Upper lobe of left lung (tissue), 4 donors: ENCODE measurements around the gene SATB2.

ENCODE experiments used
- CTCF ChIP-seq, 6 experiments: fragments of 450-650 bp in 4 of 6; fragments of 200-600 bp in 2 of 6; sonication (generic) in 2 of 6; IDR thresholded peaks; one replicate each; pipeline ENCODE4 v1.5.1; 2016 to 2019; ENCODE audit warnings: antibody characterized with exemption in 6 of 6
- EP300 ChIP-seq, 4 donors: sonication (generic); formaldehyde crosslinking; IDR thresholded peaks; one replicate each; pipeline ENCODE4 v1.5.1; 2017; ENCODE audit warnings: antibody characterized with exemption in 4 of 4, control low read depth in 2 of 4
- POLR2A ChIP-seq, 4 donors: fragments of 450-650 bp; IDR thresholded peaks; one replicate each; pipeline ENCODE4 v1.5.1; 2016 to 2017; ENCODE audit warnings: antibody characterized with exemption in 4 of 4, mild to moderate bottlenecking in 2 of 4
- POLR2AphosphoS5 ChIP-seq, 2 donors: sonication (generic); formaldehyde crosslinking; IDR thresholded peaks; one replicate each; pipeline ENCODE4 v1.5.1; 2017; ENCODE audit warnings: antibody characterized with exemption in 2 of 2

- no peak for TF ChIP-seq POLR2A (IDR thresholded peaks at IDR 0.05)
- no peak for TF ChIP-seq CTCF (IDR thresholded peaks at IDR 0.05)
- TF ChIP-seq POLR2AphosphoS5 (IDR thresholded peaks at IDR 0.05), result no peak
- no peak for TF ChIP-seq EP300 (IDR thresholded peaks at IDR 0.05)
These were observed 12.6 kb upstream of the SATB2 start for GRCh38 chr2:199470361-199470671.
